ENCODE measurements around the gene MYO3B.

- no peak for TF ChIP-seq CTCF (IDR thresholded peaks at IDR 0.05)
- no peak for TF ChIP-seq POLR2A (IDR thresholded peaks at IDR 0.05)
Measured at GRCh38 chr2:170484552-170484951, 306.6 kb downstream of the MYO3B start.
